ENCODE measurements around the gene ROR1.
"Not testable (repeated sequence)": the region's sequence is repeated elsewhere in the genome, so short reads cannot be mapped to it uniquely, and the experiment has no call there.

Gene ROR1

GRCh38 chr1:63779338-63780211 lies 5.8 kb downstream of the ROR1 start:
- Histone ChIP-seq H3K36me3 (ENCODE audit: control insufficient read depth, insufficient read depth, low read length) (no peaks in the 10 kb centered on the region), H3K4me3 (ENCODE audit: extremely low read depth, insufficient read depth, low read length, poor library complexity, severe bottlenecking) (no peak overlapping the region), H3K9me3 (ENCODE audit: control insufficient read depth, low read length) (no peaks in the 10 kb centered on the region), H3K27ac (ENCODE audit: low read depth, low read length, severe bottlenecking) (peak overlapping the region; percentile 36), H3K4me1 (ENCODE audit: control insufficient read depth, insufficient read depth, low read length, poor library complexity, severe bottlenecking) (peaks cover 26% of the 10 kb centered on the region)
- 20 to 46% methylated on average over 1 to 3 of the region's 7 CpGs for WGBS, 2 experiments (ENCODE audit: insufficient coverage in 2 of 2)

- Histone ChIP-seq H3K4me1 (ENCODE audit: control insufficient read depth, insufficient read depth, low read length, poor library complexity, severe bottlenecking) (peaks cover 26% of the 10 kb centered on the region), H3K9me3 (ENCODE audit: control insufficient read depth, low read length) (no peaks in the 10 kb centered on the region), H3K36me3 (ENCODE audit: control insufficient read depth, insufficient read depth, low read length) (no peaks in the 10 kb centered on the region), H3K4me3 (ENCODE audit: extremely low read depth, insufficient read depth, low read length, poor library complexity, severe bottlenecking) (no peak overlapping the region), H3K27ac (ENCODE audit: low read depth, low read length, severe bottlenecking) (no peak overlapping the region)
- 36 to 49% methylated on average over 3 of the region's 3 CpGs for WGBS, 2 experiments (ENCODE audit: insufficient coverage in 2 of 2)
Measured at GRCh38 chr1:63780565-63780964, 6.7 kb downstream of the ROR1 start.

GRCh38 chr1:63782982-63783381 lies 9.2 kb downstream of the ROR1 start:
- no peak overlapping the region for H3K27ac ChIP-seq (ENCODE audit: low read depth, low read length, severe bottlenecking)
- 19 to 36% methylated on average over 2 of the region's 2 CpGs for WGBS, 2 experiments (ENCODE audit: insufficient coverage in 2 of 2)

GRCh38 chr1:63784083-63784482 lies 10.3 kb downstream of the ROR1 start:
- H3K9me3 ChIP-seq (ENCODE audit: control insufficient read depth, low read length), result no peaks in the 10 kb centered on the region
- H3K27ac ChIP-seq (ENCODE audit: low read depth, low read length, severe bottlenecking), result no peak overlapping the region

More at GRCh38 chr1:63782982-63783381, 9.2 kb downstream of the ROR1 start:
- Histone ChIP-seq H3K36me3 (ENCODE audit: control insufficient read depth, insufficient read depth, low read length) (no peaks in the 10 kb centered on the region), H3K4me3 (ENCODE audit: extremely low read depth, insufficient read depth, low read length, poor library complexity, severe bottlenecking) (no peak overlapping the region), H3K4me1 (ENCODE audit: control insufficient read depth, insufficient read depth, low read length, poor library complexity, severe bottlenecking) (peaks cover 19% of the 10 kb centered on the region), H3K9me3 (ENCODE audit: control insufficient read depth, low read length) (no peaks in the 10 kb centered on the region)

GRCh38 chr1:63784489-63785390 lies 10.9 kb downstream of the ROR1 start:
- WGBS, 2 experiments (ENCODE audit: insufficient coverage in 2 of 2), result 84 to 85% methylated on average over 3 to 5 of the region's 6 CpGs
- Histone ChIP-seq H3K27ac (ENCODE audit: low read depth, low read length, severe bottlenecking) (no peak overlapping the region), H3K4me1 (ENCODE audit: control insufficient read depth, insufficient read depth, low read length, poor library complexity, severe bottlenecking) (peaks cover 3% of the 10 kb centered on the region), H3K36me3 (ENCODE audit: control insufficient read depth, insufficient read depth, low read length) (peaks cover 4% of the 10 kb centered on the region), H3K4me3 (ENCODE audit: extremely low read depth, insufficient read depth, low read length, poor library complexity, severe bottlenecking) (no peak overlapping the region), H3K9me3 (ENCODE audit: control insufficient read depth, low read length) (no peaks in the 10 kb centered on the region)

More at GRCh38 chr1:63784083-63784482, 10.3 kb downstream of the ROR1 start:
- Histone ChIP-seq H3K36me3 (ENCODE audit: control insufficient read depth, insufficient read depth, low read length) (peaks cover under 1% of the 10 kb centered on the region), H3K4me1 (ENCODE audit: control insufficient read depth, insufficient read depth, low read length, poor library complexity, severe bottlenecking) (peaks cover 9% of the 10 kb centered on the region), H3K4me3 (ENCODE audit: extremely low read depth, insufficient read depth, low read length, poor library complexity, severe bottlenecking) (no peak overlapping the region)

- H3K4me1 ChIP-seq (ENCODE audit: control insufficient read depth, insufficient read depth, low read length, poor library complexity, severe bottlenecking); H3K36me3 ChIP-seq (ENCODE audit: control insufficient read depth, insufficient read depth, low read length); H3K4me3 ChIP-seq (ENCODE audit: extremely low read depth, insufficient read depth, low read length, poor library complexity, severe bottlenecking); H3K9me3 ChIP-seq (ENCODE audit: control insufficient read depth, low read length); H3K27ac ChIP-seq (ENCODE audit: low read depth, low read length, severe bottlenecking): not testable (repeated sequence)
- WGBS, 2 experiments (ENCODE audit: insufficient coverage in 2 of 2), result 80% methylated on average over 2 of the region's 3 CpGs; no CpG with 5 or more reads in 1 of the 2 experiments
Measured at GRCh38 chr1:63787270-63787669, 13.5 kb downstream of the ROR1 start.

GRCh38 chr1:63787875-63788274 lies 14.1 kb downstream of the ROR1 start:
- peaks cover 4% of the 10 kb centered on the region for H3K36me3 ChIP-seq (ENCODE audit: control insufficient read depth, insufficient read depth, low read length)
- H3K4me1 ChIP-seq (ENCODE audit: control insufficient read depth, insufficient read depth, low read length, poor library complexity, severe bottlenecking), result no peaks in the 10 kb centered on the region
- H3K4me3 ChIP-seq (ENCODE audit: extremely low read depth, insufficient read depth, low read length, poor library complexity, severe bottlenecking), result no peak overlapping the region
- no peak overlapping the region for H3K27ac ChIP-seq (ENCODE audit: low read depth, low read length, severe bottlenecking)
- no peaks in the 10 kb centered on the region for H3K9me3 ChIP-seq (ENCODE audit: control insufficient read depth, low read length)
- no CpG with 5 or more reads among the region's 1 CpG for WGBS, 2 experiments (ENCODE audit: insufficient coverage in 2 of 2)

- no peak overlapping the region for H3K27ac ChIP-seq (ENCODE audit: low read depth, low read length, severe bottlenecking)
Measured at GRCh38 chr1:63789856-63790605, 16.2 kb downstream of the ROR1 start.

GRCh38 chr1:63790989-63791388 lies 17.2 kb downstream of the ROR1 start:
- Histone ChIP-seq H3K9me3 (ENCODE audit: control insufficient read depth, low read length) (no peaks in the 10 kb centered on the region), H3K4me1 (ENCODE audit: control insufficient read depth, insufficient read depth, low read length, poor library complexity, severe bottlenecking) (peaks cover 9% of the 10 kb centered on the region), H3K36me3 (ENCODE audit: control insufficient read depth, insufficient read depth, low read length) (peaks cover 4% of the 10 kb centered on the region), H3K4me3 (ENCODE audit: extremely low read depth, insufficient read depth, low read length, poor library complexity, severe bottlenecking) (no peak overlapping the region), H3K27ac (ENCODE audit: low read depth, low read length, severe bottlenecking) (no peak overlapping the region)
- WGBS, 2 experiments (ENCODE audit: insufficient coverage in 2 of 2), result 63 to 64% methylated on average over 1 of the region's 1 CpG

More at GRCh38 chr1:63789856-63790605, 16.2 kb downstream of the ROR1 start:
- Histone ChIP-seq H3K36me3 (ENCODE audit: control insufficient read depth, insufficient read depth, low read length) (peaks cover 4% of the 10 kb centered on the region), H3K9me3 (ENCODE audit: control insufficient read depth, low read length) (no peaks in the 10 kb centered on the region), H3K4me1 (ENCODE audit: control insufficient read depth, insufficient read depth, low read length, poor library complexity, severe bottlenecking) (peaks cover 5% of the 10 kb centered on the region), H3K4me3 (ENCODE audit: extremely low read depth, insufficient read depth, low read length, poor library complexity, severe bottlenecking) (no peak overlapping the region)
- 67% methylated on average over 3 of the region's 4 CpGs; no CpG with 5 or more reads in 1 of the 2 experiments for WGBS, 2 experiments (ENCODE audit: insufficient coverage in 2 of 2)

GRCh38 chr1:63792152-63792551 lies 18.3 kb downstream of the ROR1 start:
- H3K27ac ChIP-seq (ENCODE audit: low read depth, low read length, severe bottlenecking), result no peak overlapping the region
- no CpG with 5 or more reads among the region's 4 CpGs for WGBS, 2 experiments (ENCODE audit: insufficient coverage in 2 of 2)
- H3K4me3 ChIP-seq (ENCODE audit: extremely low read depth, insufficient read depth, low read length, poor library complexity, severe bottlenecking), result no peak overlapping the region
- peaks cover 4% of the 10 kb centered on the region for H3K36me3 ChIP-seq (ENCODE audit: control insufficient read depth, insufficient read depth, low read length)
- peaks cover 18% of the 10 kb centered on the region for H3K4me1 ChIP-seq (ENCODE audit: control insufficient read depth, insufficient read depth, low read length, poor library complexity, severe bottlenecking)
- H3K9me3 ChIP-seq (ENCODE audit: control insufficient read depth, low read length), result no peaks in the 10 kb centered on the region

Measured in mesodermal cell (in vitro differentiated cells).